GF-D8 (cell line): Measurements from ENCODE around the gene GMDS.
"Not testable (repeated sequence)": the region's sequence is repeated elsewhere in the genome, so short reads cannot be mapped to it uniquely, and the experiment has no call there.

Experiments used
- DNase-seq: peaks from one replicate; lab custom pipeline; 2025; lab: John Stamatoyannopoulos, UW

Gene GMDS

DNA sequence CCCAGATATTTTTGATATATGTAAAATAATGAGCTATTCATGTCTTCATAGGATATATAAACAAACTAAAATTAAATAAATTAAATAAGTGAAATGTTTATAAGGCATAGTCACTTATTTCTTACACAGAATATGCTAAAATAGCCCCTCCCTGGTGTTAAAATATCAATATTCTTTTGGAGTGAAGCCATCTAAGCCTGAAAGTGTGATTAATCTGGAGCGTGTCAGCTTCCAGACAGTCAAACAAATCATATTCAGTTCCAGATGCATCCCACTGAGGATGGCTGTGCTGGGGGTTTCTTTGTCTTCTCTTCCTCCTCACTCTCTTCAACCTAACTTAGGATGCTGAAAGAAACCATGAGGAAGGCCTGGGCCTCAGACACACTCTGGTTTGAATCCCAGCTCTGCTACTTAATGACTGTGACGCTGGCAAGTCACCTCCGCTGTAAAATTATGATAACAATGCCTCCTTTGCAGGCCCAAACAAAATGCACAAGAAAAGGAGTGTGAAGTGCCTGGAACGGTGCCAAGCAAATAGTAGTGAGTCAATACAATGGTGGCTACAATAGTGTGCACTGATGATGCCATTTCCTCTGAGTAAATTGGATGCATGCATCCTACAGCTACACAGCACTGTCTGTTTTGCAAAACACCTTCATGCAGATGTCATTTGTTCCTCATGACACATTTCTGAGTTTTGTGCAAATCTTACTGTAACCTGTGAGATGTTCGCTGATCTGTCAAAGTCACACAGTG, 474.3 kb downstream of the GMDS start:
- DNase-seq, result no peak

DNA sequence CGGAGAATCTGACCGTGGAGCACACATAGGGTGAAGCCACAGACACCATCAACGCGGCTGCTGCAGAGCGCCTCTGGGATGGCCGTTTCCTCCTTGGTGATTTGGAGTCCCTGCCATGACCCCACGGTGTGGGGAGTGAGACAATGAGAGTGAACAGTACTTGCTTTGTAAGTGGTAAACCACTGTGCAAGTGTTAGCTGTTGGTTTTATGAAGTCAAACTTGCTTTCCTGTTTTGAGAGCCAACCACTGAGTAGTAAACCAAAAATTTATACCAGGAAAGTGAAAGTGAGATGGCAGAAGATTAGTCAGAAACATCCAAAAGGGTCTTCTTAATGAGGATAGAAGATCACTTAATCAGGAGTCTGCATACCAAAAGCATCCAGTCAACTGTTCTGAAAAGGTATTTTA, 475.0 kb downstream of the GMDS start:
- DNase-seq, result no peak

DNA sequence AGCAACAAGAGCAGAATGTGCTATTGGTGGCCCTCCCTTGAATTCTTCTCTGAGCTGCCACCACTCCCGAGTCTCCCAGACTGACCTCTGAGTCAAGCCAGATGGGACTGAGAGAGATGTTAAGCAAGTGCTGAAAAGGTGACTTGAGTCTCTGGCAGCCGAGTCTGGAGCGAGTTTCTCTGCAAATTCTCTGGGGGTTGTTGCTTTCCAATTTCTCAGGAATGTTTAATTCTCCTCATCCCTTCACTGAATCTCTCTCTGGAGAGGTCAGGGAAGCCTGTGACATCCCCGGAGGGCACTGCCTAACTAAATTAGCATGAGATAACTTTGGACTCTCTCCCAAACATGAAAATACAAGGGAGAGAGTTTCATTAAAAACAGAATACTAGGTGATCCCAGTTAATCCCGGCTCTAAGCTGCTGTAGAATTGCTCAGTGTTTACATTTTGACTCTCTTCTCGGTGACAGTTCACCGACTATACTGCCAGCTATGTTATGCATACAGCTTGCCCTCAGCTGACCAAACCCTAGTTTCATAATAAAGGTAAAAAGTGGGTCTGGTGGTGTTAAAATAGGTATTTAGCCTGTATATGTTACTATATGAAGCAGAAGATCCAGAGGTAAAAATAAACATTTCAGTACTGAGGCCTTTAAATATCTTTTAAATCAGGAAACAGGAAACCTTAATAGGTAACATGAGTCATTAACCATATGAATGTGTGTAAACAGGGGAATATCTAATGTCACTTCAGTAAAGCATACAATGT, 477.7 kb downstream of the GMDS start:
- DNase-seq, result no peak

DNA sequence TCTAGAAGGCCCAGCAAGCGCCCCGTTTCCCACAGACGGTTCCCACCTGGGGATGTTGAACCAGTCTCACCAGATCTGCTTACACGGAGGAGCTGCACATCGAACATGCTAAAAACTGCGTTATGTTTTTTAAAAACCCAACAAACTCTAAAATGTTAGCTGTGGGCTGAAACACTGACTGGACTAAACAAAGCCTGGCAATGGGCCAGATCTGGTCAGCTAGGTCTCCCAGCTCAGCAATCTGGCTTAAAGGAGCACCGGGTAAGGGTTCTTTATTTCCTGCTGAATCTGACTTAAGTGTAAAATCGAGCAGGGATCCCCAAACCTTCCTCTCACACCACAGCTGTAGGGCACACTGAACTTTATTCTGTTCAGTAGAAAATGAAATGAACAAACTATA, 478.8 kb downstream of the GMDS start:
- DNase-seq, result no peak

DNA sequence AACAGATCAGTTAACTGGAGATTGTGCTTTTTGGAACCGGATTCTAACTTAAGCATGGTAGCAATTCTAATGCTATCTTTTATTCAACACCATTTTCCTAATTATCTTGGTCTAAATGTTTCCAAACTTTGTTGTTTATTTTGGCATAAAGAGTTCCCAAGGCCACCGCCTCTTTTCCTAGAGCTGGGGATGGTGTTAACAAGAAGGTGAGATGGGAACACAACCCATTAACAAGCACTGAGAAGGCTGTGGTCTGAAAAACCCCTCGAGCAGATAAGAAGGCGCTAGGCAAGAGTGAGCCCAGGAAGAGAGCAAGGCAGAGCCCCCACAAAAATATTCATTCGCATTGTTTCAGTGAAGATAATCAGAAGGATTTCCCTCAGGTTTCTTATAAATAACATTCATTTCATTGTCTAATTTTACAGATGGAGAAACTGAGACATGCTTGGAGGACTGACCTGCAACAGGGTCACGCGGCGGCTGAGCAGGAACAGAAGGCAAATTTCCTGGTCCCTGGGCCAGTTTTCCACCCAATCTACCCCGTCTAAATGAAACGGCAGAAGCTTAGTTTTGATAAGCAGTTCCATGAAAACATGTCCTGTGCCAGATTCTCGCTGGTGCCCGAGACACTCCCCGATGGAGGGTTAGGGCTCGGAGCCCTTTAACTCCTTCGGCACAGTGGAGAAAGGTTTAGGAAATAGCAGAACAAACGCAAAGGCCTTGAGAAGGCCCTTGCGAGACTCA, 480.1 kb downstream of the GMDS start:
- no peak for DNase-seq

DNA sequence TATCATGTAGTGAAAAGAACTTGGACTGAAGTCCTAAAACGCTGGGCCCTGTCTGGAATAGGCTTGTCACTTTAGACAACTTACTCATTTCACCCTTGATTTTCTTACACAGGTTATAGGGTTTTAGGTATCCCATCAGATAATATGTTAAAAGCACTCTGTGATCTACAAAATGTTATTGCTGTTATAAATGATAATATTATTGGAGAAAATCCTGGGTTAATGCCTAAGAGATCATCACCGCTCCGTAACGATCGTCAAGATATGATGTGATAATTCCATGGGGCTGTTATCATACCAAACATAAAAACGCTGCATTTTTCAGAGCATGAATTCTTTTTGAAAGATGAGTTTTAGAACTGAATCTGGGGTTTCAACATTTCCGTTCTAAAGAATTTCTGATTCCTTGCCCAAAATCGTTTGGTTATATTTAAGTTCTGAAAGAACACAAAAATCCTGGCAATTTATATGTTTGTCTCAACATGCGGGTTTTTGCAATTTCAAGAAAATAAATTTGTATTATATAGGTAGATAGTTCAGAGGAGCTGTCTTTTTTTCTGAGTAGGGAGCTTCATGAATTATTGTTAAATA, 480.9 kb downstream of the GMDS start:
- DNase-seq, result no peak

DNA sequence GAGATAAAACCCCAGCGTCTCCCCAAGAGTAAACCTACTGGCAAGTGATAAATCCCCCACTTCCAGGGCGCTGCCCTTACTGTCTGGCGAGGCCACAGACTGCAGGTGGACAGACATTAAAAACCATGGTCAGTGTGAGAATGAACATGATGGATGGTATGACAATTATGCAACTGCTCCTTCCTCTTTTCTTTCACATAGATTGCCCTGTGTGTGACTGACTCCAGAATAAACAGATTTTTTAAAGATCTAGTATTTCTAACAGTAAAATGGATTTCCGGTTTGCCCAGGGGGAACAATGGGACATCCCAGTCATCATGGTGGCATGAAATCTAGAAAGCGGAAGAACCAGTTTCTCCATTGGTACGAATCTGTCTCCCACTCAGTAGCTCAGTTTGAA, 482.0 kb downstream of the GMDS start:
- peak; percentile 28 for DNase-seq

DNA sequence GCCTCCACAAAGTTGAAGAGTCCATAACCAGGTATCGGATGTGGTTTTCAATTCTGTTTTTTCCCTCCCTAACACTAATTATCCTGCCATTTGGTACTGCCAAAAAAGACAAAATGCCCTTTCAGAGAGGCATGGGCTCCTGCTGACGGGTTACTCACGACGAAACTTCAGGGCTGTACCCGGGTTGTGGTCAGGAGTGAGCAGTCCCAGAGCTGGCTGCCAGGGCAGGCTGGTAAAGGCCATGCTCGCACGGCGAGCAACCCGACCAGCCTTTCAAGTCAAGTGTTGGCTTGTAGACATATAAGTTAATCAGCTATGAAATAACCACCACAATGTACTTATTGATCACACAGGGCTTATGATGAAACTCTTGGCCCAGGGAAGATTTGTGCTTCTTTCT, 483.2 kb downstream of the GMDS start:
- DNase-seq, result no peak

DNA sequence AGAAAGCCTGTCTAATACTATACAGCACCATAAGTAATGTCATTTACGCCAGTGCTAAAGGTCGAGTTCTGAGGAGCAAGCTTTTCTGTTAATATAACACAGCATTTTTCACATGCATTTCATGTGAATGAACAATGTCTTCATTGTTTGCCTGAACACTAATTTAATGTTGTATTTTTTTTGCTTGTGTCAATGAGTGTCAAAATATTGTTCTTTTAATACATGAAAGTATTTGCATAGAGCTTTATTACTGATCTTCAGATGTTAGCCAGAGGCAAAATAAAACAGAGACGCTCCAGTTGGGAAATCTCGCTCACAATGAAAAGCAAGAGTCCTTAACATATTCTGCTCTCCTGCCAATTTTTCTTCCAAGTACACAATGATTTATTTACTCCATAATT, 483.9 kb downstream of the GMDS start:
- DNase-seq, result no peak

DNA sequence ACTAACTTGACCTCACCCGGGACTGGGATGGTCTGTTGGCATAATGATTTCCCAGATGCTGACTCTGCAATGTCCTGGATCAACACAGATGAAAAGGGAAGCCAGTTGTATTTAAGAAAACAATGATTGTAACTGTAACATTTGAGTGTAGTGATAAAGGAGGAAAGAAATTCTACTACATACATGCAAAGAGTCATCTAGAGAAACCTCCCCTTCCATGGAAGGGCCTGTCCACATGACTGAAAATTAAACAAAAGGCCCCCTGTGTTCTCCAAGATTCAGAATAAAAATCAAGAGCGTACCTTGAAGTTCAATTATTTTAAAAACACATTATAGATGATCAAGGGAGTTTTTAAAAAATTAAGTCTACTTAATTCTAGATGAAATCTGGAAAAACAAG, 484.5 kb downstream of the GMDS start:
- DNase-seq, result no peak

DNA sequence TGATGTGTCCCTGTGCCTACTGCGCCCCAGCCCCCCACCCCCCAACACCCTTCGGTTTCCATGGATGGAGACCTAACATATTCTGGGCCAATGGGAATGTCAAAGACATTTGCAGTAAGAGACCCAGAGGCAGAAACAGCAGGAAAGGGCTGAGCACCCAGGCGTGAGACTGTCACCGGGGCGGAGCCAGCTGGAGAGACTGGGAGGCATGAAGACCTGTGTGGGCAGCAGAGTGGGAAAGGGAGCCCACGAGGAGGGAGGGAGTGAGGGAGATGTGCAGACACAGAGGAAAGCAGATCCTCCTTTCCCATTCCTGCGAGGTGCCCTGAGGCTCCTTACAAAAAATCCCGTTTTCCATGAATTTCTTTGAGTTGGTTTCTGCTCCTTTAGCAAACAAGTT, 485.5 kb downstream of the GMDS start:
- no peak for DNase-seq

DNA sequence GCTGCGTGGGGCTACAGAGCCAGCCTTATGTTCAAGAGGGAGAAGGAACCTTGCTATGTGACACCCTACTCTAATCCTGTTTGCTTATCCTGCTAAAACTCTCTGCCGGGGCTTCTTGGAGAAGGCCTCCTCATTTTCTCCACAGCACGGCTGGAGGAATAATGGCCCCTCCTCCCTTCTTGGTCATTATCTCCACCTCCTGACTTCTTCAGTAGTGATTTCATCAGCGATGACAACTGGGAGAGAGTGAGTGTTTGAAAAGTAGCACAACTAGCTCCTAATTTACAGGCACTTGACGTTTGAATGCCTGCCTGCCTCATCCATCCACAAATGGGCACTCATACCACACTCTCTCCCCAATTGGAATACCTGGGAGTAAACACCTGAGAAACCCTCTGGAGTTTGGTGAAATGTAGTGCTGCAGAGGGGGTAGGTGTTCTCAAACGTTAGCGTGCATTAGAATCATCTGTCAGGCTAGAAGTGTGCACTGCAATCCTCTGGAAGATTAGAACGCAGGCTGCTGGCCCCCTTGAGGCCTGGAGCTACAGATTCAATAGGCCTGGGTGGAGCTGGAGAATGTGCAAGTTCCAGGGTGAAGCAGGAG, 487.2 kb downstream of the GMDS start:
- no peak for DNase-seq

DNA sequence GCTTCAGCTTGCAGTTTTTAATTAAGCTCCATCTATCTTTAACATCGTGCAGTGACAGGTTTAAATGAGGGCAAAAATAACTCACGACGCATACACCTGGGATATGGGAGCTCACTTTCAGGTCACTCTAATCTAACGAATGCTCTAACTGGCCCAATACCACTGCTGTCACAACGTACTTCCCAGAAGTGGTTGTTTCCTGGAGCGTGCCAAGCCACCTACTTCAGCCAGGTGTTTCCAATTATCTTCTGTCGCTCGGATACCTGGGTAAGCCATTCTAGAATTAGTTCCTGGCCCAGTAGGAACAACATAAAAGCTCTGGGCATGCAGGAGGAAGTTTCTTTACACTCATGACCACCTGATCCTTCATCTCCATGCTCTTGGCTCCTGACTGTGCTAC, 488.3 kb downstream of the GMDS start:
- no peak for DNase-seq

DNA sequence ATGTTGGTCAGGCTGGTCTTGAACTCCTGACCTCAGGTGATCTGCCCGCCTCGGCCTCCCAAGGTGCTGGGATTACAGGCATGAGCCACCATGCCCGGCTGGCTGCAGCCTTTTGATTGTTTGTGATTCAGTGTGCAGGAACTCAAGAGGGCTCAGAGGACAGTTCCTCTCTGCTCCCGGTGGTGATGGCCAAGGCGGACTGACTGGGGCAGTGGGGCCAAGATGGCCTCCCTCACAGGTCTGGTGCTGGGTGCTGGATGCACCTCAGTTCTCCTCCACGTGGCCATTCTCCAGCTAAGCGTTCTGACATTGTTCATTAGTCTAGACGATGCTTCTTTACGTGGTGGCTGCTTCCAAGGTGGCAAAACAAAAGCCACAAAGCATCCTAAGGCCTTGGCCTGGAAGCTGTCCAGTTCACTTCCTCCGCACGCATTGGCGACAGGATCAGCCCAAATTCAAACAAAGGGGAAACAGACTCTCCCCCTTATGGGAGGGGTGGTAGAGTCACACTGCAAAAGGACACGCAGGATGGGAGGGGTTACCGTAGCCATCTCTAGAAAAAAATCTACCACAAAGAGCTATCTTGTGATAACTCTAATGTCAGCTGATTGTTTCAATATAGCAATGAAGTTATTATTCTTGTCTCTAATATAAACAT, 488.8 kb downstream of the GMDS start:
- DNase-seq, result no peak

DNA sequence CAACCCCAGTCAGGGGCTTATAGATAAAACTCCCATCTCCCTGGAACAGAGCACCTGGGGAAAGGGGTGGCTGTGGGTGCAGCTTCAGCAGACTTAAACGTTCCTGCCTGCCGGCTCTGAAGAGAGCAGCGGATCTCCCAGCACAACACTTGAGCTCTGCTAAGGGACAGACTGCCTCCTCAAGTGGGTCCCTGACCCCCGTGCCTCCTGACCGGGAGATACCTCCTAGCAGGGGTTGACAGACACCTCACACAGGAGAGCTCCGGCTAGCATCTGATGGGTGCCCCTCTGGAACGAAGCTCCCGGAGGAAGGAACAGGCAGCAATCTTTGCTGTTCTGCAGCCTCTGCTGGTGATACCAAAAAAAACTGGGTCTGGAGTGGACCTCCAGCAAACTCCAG, 494.3 kb downstream of the GMDS start:
- not testable (repeated sequence) for DNase-seq

DNA sequence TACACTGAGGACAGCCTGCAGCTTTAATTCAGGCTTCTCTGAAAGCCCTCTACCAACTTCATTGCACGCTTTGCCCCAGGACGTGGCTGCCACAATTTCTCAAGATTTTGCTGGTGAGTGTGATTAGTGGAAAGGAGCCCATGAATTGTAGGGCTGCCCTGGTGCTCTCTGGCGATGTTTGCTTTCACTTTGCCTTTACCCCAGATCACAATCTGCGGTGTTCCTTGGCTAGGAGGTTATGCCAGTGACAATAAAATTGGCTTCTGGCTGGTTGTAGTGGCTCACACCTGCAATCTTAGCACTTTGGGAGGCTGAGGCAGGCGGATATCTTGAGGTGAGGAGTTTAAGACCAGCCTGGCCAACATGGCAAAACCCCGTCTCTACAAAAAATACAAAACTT, 496.4 kb downstream of the GMDS start:
- DNase-seq, result no peak

DNA sequence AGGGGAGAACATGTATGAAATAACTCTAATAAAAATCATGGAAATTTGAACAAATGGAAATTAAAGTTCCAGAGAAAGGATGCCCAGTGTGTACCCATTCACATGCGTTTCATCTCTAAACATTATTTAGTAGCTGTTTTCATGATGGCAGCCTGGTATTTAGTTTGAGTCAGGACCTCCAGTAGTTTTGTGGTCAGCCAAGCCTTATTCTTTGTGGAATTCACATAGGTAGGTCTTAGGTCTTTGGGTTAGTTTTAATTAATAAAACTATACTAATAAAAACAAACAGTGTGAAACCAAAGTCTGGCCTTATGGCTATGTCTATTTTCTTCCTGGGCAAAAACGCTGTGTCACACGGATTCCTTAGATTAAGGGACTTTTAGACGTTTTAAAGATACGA, 497.9 kb downstream of the GMDS start:
- no peak for DNase-seq

DNA sequence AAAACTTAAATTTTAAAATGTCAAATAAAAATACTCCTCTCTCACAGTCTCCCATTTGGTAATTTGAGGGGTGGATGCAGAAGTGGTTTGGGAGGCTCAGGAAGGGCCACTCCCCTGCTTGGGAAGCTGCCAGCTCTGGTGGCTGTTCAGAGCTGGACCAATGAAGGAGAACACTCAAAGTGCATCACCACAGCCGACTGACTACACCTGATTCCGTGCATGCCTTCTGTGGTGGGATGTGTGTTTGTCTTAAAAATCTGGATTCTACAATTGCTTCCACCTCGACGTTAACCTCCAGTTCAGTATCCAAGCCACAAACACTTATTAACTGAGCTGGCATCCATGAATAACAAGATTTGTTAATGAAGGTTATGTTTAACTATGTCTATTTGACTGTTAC, 498.4 kb downstream of the GMDS start:
- no peak for DNase-seq

DNA sequence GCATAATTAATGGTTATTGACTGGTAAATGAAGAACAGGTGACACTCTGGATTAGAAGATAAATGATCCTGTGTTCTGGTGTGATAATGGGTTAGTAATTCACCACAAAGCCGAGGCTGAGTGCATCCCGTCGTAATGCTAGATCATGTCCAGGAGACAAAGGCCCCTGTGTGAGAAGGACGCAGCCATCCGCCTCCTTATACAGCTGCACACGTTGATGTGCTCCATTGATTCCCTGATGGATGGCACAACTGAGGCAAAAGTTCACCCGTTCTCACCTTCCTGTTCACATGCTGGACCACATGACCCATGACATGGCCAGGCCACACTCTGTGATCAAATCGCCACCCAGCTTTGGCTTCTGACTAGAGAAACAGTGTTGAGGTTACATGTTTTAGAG, 499.6 kb downstream of the GMDS start:
- no peak for DNase-seq

DNA sequence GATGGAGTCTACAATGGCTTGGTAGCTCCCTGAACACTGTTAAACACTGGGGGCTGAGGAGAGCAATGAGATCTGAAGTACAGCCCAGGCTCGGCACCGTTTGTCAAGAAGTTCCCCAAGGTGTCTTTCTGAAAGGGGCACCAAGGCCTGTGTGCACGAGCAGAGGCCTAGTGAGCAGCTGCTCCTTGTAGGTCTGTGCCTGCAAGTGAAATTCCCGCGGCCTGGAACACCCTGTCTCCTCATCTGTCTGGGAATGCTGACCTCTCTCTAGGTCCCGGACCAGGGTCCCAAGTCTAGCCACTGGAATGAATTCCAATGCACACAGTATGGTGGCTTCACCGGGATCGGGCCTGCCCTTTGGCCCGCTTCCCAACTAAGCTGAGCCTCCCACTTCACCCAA, 500.9 kb downstream of the GMDS start:
- no peak for DNase-seq

DNA sequence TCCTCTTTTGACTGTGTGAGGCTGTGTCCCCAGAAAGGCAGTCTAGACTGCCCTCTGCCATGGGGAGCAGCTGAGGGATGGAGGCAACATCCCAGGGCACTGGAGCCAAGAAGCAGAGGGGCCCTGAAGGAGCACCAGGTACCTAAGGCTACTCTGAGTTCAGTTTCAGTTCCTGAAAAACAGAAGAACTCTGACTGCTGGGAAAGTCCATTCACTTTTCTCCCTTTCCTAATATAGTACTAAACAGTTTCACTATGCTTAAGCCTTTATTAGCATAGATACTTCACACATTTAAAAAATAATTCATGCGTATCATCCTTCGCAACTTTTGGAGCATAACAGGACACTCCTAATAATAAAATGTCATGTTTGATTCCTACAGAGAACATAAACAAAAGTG, 505.7 kb downstream of the GMDS start:
- DNase-seq, result no peak

DNA sequence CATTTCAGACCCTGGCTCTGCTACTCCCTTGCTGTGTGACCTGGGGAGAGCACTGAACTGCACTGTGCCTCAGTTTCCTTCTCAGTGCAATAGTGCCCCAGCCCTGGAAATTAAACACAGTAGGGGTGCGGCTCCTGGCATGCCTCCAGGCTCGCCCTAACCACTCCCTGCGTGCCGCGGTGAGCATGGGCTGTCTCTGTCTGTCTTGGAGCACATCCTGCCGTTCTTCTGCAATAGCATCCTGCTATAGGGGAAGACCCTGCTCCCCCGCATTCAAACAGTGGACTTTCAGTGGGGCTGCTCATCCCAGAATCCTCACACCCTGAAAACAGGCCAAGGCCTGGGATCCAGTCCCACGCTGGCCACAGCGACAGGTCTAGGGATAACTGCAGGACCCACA, 506.2 kb downstream of the GMDS start:
- DNase-seq, result no peak
